Tibial nerve (tissue), 4 donors: ENCODE data around the gene ATIC.

ENCODE experiments used
- CTCF ChIP-seq, 5 experiments: fragments of 200-600 bp in 3 of 5; fragments of 450-650 bp in 2 of 5; sonication (generic) in 3 of 5; IDR thresholded peaks; one replicate each; pipeline ENCODE4 v1.5.1; 2016 to 2019; ENCODE audit warnings: antibody characterized with exemption in 5 of 5, mild to moderate bottlenecking in 3 of 5, moderate library complexity in 2 of 5
- EP300 ChIP-seq, 2 donors: sonication (generic); formaldehyde crosslinking; IDR thresholded peaks; one replicate each; pipeline ENCODE4 v1.6.1; 2017; ENCODE audit warnings: antibody characterized with exemption in 2 of 2, mild to moderate bottlenecking in 1 of 2
- POLR2A ChIP-seq, 2 donors: fragments of 450-650 bp; IDR thresholded peaks; one replicate each; pipeline ENCODE4 v1.6.1; 2017; ENCODE audit warnings: antibody characterized with exemption in 2 of 2, mild to moderate bottlenecking in 2 of 2, moderate library complexity in 2 of 2

GRCh38 chr2:215367662-215368492 is 56.0 kb downstream of the ATIC start:
- TF ChIP-seq EP300 (IDR thresholded peaks at IDR 0.05): no peak
- no peak for TF ChIP-seq CTCF (IDR thresholded peaks at IDR 0.05)
- no peak for TF ChIP-seq POLR2A (IDR thresholded peaks at IDR 0.05)
